IMR-90 (cell line): Measurements from ENCODE around the gene LCN12. TPM values are rescaled to one million over a fixed set of nuclear protein-coding genes. Genes with fewer than 3 reads are reported as not detected.
A peak's percentile ranks its signal among the peaks of the same experiment; 100 is the strongest.

Experiments used
- ATAC-seq: fragments of 200-7000 bp; cut with Tn5 transposase; 2 replicates; pipeline ENCODE4 v1.9.1; 2020; ENCODE audit warnings: low read depth, mild to moderate bottlenecking, moderate library complexity
- BruUV-seq: library from RNA; stranded (reverse); fragments of 400-500 nt; replicated peaks from 2 replicates; lab custom pipeline; 2021; lab: Mats Ljungman, UMichigan
- CTCF ChIA-PET: fragments of 300-600 bp; formaldehyde crosslinking; extraction: SDS; loops from one replicate; lab custom pipeline; 2021; ENCODE audit warnings: antibody characterized with exemption; lab: Yijun Ruan, JAX
- POLR2A ChIA-PET: fragments of 300-600 bp; sonication (Branson Sonifier 250); formaldehyde crosslinking; loops from one replicate; lab custom pipeline; 2022; ENCODE audit warnings: antibody characterized with exemption; ENCODE audit not compliant: unreplicated experiment; lab: Charles Lee
- DNase-seq: peaks from one replicate; pipeline ENCODE4 v3.0.0; 2013
- H2AFZ ChIP-seq: replicated peaks from 2 replicates; pipeline ENCODE3; 2013; ENCODE audit warnings: low read length, mild to moderate bottlenecking; ENCODE audit not compliant: poor library complexity
- H2AK5ac ChIP-seq: 2 replicates; pipeline ENCODE4 v1.6.1; 2013; ENCODE audit warnings: low read depth, low read length, inconsistent platforms
- H2AK9ac ChIP-seq: replicated peaks from 2 replicates; pipeline ENCODE3; 2013; ENCODE audit warnings: mild to moderate bottlenecking, low read depth, low read length, moderate library complexity; ENCODE audit not compliant: poor library complexity
- H2BK120ac ChIP-seq: 2 replicates; pipeline ENCODE4 v1.6.1; 2013; ENCODE audit warnings: low read depth, low read length, inconsistent platforms
- H2BK15ac ChIP-seq: 3 replicates; pipeline ENCODE4 v1.6.1; 2013; ENCODE audit warnings: low read depth, low read length, inconsistent platforms
- H2BK20ac ChIP-seq: 2 replicates; pipeline ENCODE4 v1.6.1; 2013; ENCODE audit warnings: low read depth, mild to moderate bottlenecking, inconsistent platforms, low read length, moderate library complexity
- H2BK5ac ChIP-seq: 2 replicates; pipeline ENCODE4 v1.6.1; 2013; ENCODE audit warnings: mild to moderate bottlenecking, low read depth, low read length, inconsistent platforms; ENCODE audit not compliant: poor library complexity, severe bottlenecking
- H3K14ac ChIP-seq: replicated peaks from 2 replicates; pipeline ENCODE4 v1.6.1; 2013; ENCODE audit warnings: low read depth, low read length, inconsistent platforms
- H3K18ac ChIP-seq: 2 replicates; pipeline ENCODE4 v1.6.1; 2013; ENCODE audit warnings: low read depth, low read length, control low read depth
- H3K23ac ChIP-seq: 2 replicates; pipeline ENCODE4 v1.6.1; 2013; ENCODE audit warnings: low read depth, low read length, inconsistent platforms
- H3K27ac ChIP-seq: 2 replicates; pipeline ENCODE4 v1.5.1; 2013; ENCODE audit warnings: mild to moderate bottlenecking, control low read depth, low read length; ENCODE audit not compliant: insufficient read depth
- H3K27me3 ChIP-seq: 2 replicates; pipeline ENCODE4 v1.6.1; 2013; ENCODE audit warnings: low read length; ENCODE audit not compliant: control insufficient read depth, insufficient read depth
- H3K36me3 ChIP-seq: 2 replicates; pipeline ENCODE4 v1.6.1; 2013; ENCODE audit warnings: low read length, mixed read lengths; ENCODE audit not compliant: control insufficient read depth, insufficient read depth
- H3K4ac ChIP-seq: 2 replicates; pipeline ENCODE4 v1.6.1; 2013; ENCODE audit warnings: low read depth, low read length, inconsistent platforms
- H3K4me1 ChIP-seq: 2 replicates; pipeline ENCODE4 v1.6.1; 2013; ENCODE audit warnings: low read length, mixed read lengths; ENCODE audit not compliant: control insufficient read depth, insufficient read depth
- H3K4me2 ChIP-seq: 2 replicates; pipeline ENCODE4 v1.6.1; 2013; ENCODE audit warnings: low read depth, mild to moderate bottlenecking, control low read depth, low read length, moderate library complexity
- H3K4me3 ChIP-seq: 2 replicates; pipeline ENCODE4 v1.5.1; 2013; ENCODE audit warnings: low read depth, mild to moderate bottlenecking, control low read depth, low read length, moderate library complexity; ENCODE audit not compliant: insufficient read depth
- H3K56ac ChIP-seq: 2 replicates; pipeline ENCODE4 v1.6.1; 2013; ENCODE audit warnings: low read length, inconsistent platforms; ENCODE audit not compliant: insufficient read depth; ENCODE audit errors: extremely low read depth
- H3K79me1 ChIP-seq, 2 experiments: 2 replicates each; pipeline ENCODE4 v1.6.1; 2013; ENCODE audit warnings: low read length in 2 of 2, inconsistent platforms in 1 of 2, low read depth in 1 of 2
- H3K9ac ChIP-seq: 2 replicates; pipeline ENCODE4 v1.6.1; 2013; ENCODE audit warnings: low read depth, low read length, control low read depth
- H3K9me1 ChIP-seq: 2 replicates; pipeline ENCODE4 v1.6.1; 2013; ENCODE audit warnings: low read length, inconsistent platforms; ENCODE audit not compliant: insufficient read depth
- H3K9me3 ChIP-seq: 2 replicates; pipeline ENCODE4 v1.6.1; 2013; ENCODE audit warnings: low read length; ENCODE audit not compliant: control insufficient read depth, insufficient read depth
- H4K20me1 ChIP-seq: 2 replicates; pipeline ENCODE4 v1.6.1; 2013; ENCODE audit warnings: low read length, inconsistent platforms; ENCODE audit not compliant: insufficient read depth
- H4K5ac ChIP-seq: 2 replicates; pipeline ENCODE4 v1.6.1; 2013; ENCODE audit warnings: mild to moderate bottlenecking, low read depth, low read length, control low read depth
- H4K8ac ChIP-seq, 2 experiments: 2 replicates each; pipeline ENCODE4 v1.6.1; 2013; ENCODE audit warnings: low read depth in 2 of 2, low read length in 2 of 2, control low read depth in 1 of 2, inconsistent platforms in 1 of 2
- H4K91ac ChIP-seq: 2 replicates; pipeline ENCODE4 v1.6.1; 2013; ENCODE audit warnings: low read depth, low read length, inconsistent platforms; ENCODE audit not compliant: insufficient read depth
- CEBPB ChIP-seq: IDR thresholded peaks from 2 replicates; pipeline ENCODE4 v1.6.1; 2012; ENCODE audit warnings: low read depth, low read length, improper control_type of control experiment
- CHD1 ChIP-seq: IDR thresholded peaks from 2 replicates; pipeline ENCODE4 v1.6.1; 2012; ENCODE audit warnings: low read depth, low read length, improper control_type of control experiment
- CTCF ChIP-seq: conservative IDR thresholded peaks from 2 replicates; pipeline ENCODE4 v1.5.1; 2012; ENCODE audit warnings: mild to moderate bottlenecking, low read depth, low read length, improper control_type of control experiment
- ELK1 ChIP-seq: fragments of 150-350 bp; IDR thresholded peaks from 2 replicates; pipeline ENCODE4 v1.6.1; 2016; ENCODE audit warnings: low read depth, mild to moderate bottlenecking, low read length, moderate library complexity, borderline replicate concordance
- FOS ChIP-seq: fragments of 150-350 bp; IDR thresholded peaks from 2 replicates; pipeline ENCODE4 v1.6.1; 2016; ENCODE audit warnings: low read depth, low read length
- MAZ ChIP-seq: IDR thresholded peaks from 2 replicates; pipeline ENCODE4 v1.6.1; 2012; ENCODE audit warnings: low read depth, mild to moderate bottlenecking, low read length, improper control_type of control experiment, moderate library complexity, borderline replicate concordance
- RAD21 ChIP-seq: IDR thresholded peaks from 2 replicates; pipeline ENCODE4 v1.6.1; 2012; ENCODE audit warnings: low read length, improper control_type of control experiment
- RCOR1 ChIP-seq: IDR thresholded peaks from 2 replicates; pipeline ENCODE4 v1.6.1; 2012; ENCODE audit warnings: mild to moderate bottlenecking, low read length, improper control_type of control experiment; ENCODE audit not compliant: insufficient replicate concordance
- USF2 ChIP-seq: fragments of 150-350 bp; IDR thresholded peaks from 2 replicates; pipeline ENCODE4 v1.6.1; 2017; ENCODE audit warnings: mild to moderate bottlenecking, antibody characterized with exemption, low read length, low read depth
- WGBS, 2 experiments: methylation state at CpG; one replicate each; pipeline versions ENCODE4 v1.1.5 to v1.1.7; 2013; ENCODE audit warnings: missing lambda C conversion rate in 2 of 2; ENCODE audit not compliant: insufficient read length in 1 of 2; ENCODE audit errors: extremely low coverage in 2 of 2; 5-methylcytosine and 5-hydroxymethylcytosine counted together
- dilution Hi-C: fragments of 300-500 bp; cut with HindIII; formaldehyde crosslinking; loops from one replicate; pipeline ENCODE4 v1.14.3; 2018; ENCODE audit warnings: low sequenced_read_pairs; ENCODE audit not compliant: unreplicated experiment
- in situ Hi-C: fragments of 300-500 bp; cut with MboI; formaldehyde crosslinking; loops from 3 replicates; pipeline ENCODE4 v1.14.3; 2019; ENCODE audit warnings: low sequenced_read_pairs, inconsistent platforms, mixed read lengths
- intact Hi-C: fragments of 100-400 bp; cut with micrococcal nuclease; formaldehyde crosslinking; loops from 2 replicates; pipeline ENCODE4 v1.10.0; 2022
- polyA plus RNA-seq, 3 experiments: library from polyadenylated mRNA; depleted of rRNA; stranded (reverse); fragments of >200 nt; gene quantifications; 2 replicates each; pipeline ENCODE4 v1.2.3, GENCODE V29; 2012; ENCODE audit warnings: low replicate concordance in 1 of 3
- total RNA-seq: library from RNA; depleted of rRNA; stranded (reverse); fragments of >200 nt; gene quantifications from 2 replicates; pipeline ENCODE4 v1.2.3, GENCODE V29; 2012

Gene LCN12
- total and polyA plus RNA-seq, 2 of the 4 experiments (the other 2 are of a cell fraction): 0.12 TPM; not detected in 1

- no peak for TF ChIP-seq CEBPB
- no peak for TF ChIP-seq CHD1
These were observed 21.8 kb downstream of the LCN12 start (continued) for GRCh38 chr9:136973618-136974617.

GRCh38 chr9:136974817-136975535 lies 22.9 kb downstream of the LCN12 start:
- no peaks in the 10 kb centered on the region for H3K9me1 ChIP-seq
- no peak overlapping the region for H3K4ac ChIP-seq
- no peak overlapping the region for H3K4me2 ChIP-seq
- no peak overlapping the region for H3K18ac ChIP-seq
- dilution Hi-C loops: no loop called here
- DNase-seq (no peak), ATAC-seq (no peak)
- no peak overlapping the region for H3K23ac ChIP-seq
- no peaks in the 10 kb centered on the region for H3K9me3 ChIP-seq
- POLR2A ChIA-PET: no interaction called here
- 77% methylated on average over 4 of the region's 15 CpGs; no CpG with 5 or more reads in 1 of the 2 experiments for WGBS, 2 experiments
- in situ Hi-C loops: no loop called here
- no peak overlapping the region for H3K56ac ChIP-seq
- no peaks in the 10 kb centered on the region for H3K79me1 ChIP-seq
- no peaks in the 10 kb centered on the region for H4K20me1 ChIP-seq
- no peak overlapping the region for H2AK9ac ChIP-seq
- H4K91ac ChIP-seq: no peak overlapping the region
- no peak overlapping the region for H2BK20ac ChIP-seq
- no peak overlapping the region for H3K14ac ChIP-seq
- no peak overlapping the region for H2AK5ac ChIP-seq
- no peak overlapping the region for H3K27ac ChIP-seq
- no peak overlapping the region for H2BK15ac ChIP-seq
- no peak overlapping the region for H2BK5ac ChIP-seq
- H3K27me3 ChIP-seq: peaks cover 16% of the 10 kb centered on the region; the same call in 1 of the 2 replicates
- no peak overlapping the region for H2BK120ac ChIP-seq
- no TSS peak for BruUV-seq
- H3K4me3 ChIP-seq: no peak overlapping the region
- no peak overlapping the region for H4K5ac ChIP-seq
- intact Hi-C loops: no loop called here
- no peak overlapping the region for H4K8ac ChIP-seq
- H3K36me3 ChIP-seq: no peaks in the 10 kb centered on the region
- CTCF ChIA-PET: no interaction called here
- TF ChIP-seq ELK1: no peak
- no peak for TF ChIP-seq CEBPB
- TF ChIP-seq RAD21: no peak
- TF ChIP-seq USF2: no peak
- TF ChIP-seq FOS: no peak
- TF ChIP-seq RCOR1: no peak
- no peak for TF ChIP-seq CTCF
- TF ChIP-seq MAZ: no peak
- H3K4me1 ChIP-seq: peaks cover 7% of the 10 kb centered on the region; the same call in 1 of the 2 replicates
- H2AFZ ChIP-seq: peak overlapping the region; percentile 21
- no peak overlapping the region for H3K9ac ChIP-seq
